B cell (primary cell): ENCODE measurements around the gene PCDHGA3. TPM values are rescaled to one million over a fixed set of nuclear protein-coding genes. Genes with fewer than 3 reads are reported as not detected.
"Not testable (repeated sequence)": the region's sequence is repeated elsewhere in the genome, so short reads cannot be mapped to it uniquely, and the experiment has no call there.

ENCODE experiments used
- ATAC-seq: fragments of 200-7000 bp; cut with Tn5 transposase; one replicate; pipeline ENCODE4 v1.10.0; 2021; ENCODE audit warnings: low read depth, mild to moderate bottlenecking, moderate number of reproducible peaks, moderate library complexity
- CTCF ChIA-PET: fragments of 350-600 bp; sonication (Branson Sonifier 250); formaldehyde crosslinking; loops from one replicate; lab custom pipeline; 2021; ENCODE audit warnings: antibody characterized with exemption, inconsistent platforms; lab: Charles Lee
- POLR2A ChIA-PET: fragments of 350-600 bp; sonication (Branson Sonifier 250); formaldehyde crosslinking; loops from one replicate; lab custom pipeline; 2021; ENCODE audit warnings: antibody characterized with exemption; lab: Charles Lee
- DNase-seq: peaks from one replicate; pipeline ENCODE4 v3.0.0; 2013
- H2AFZ ChIP-seq: 2 replicates; pipeline ENCODE4 v1.6.1; 2012; ENCODE audit warnings: mild to moderate bottlenecking, low read depth, low read length; ENCODE audit not compliant: insufficient read depth, poor library complexity, severe bottlenecking
- H3K27ac ChIP-seq, 2 donors: 1 replicate in 1 of 2; 2 replicates in 1 of 2; pipeline ENCODE4 v1.5.1; 2012 to 2013; ENCODE audit warnings: low read length in 2 of 2, mild to moderate bottlenecking in 2 of 2, moderate library complexity in 1 of 2
- H3K27me3 ChIP-seq, 4 experiments: fragments of 200-600 bp in 1 of 4; sonication (generic) in 1 of 4; replicated peaks in 1 of 4; 1 replicate in 2 of 4; 2 replicates in 2 of 4; pipeline versions ENCODE4 v1.6.1 to v1.7.0; 2013 to 2016; ENCODE audit warnings: low read length in 3 of 4, mild to moderate bottlenecking in 2 of 4, mixed read lengths in 1 of 4, moderate library complexity in 1 of 4; ENCODE audit not compliant: insufficient read depth in 4 of 4, control insufficient read depth in 3 of 4; ENCODE audit errors: control extremely low read depth in 1 of 4
- H3K36me3 ChIP-seq, 2 experiments: replicated peaks in 1 of 2; 1 replicate in 1 of 2; 2 replicates in 1 of 2; pipeline versions ENCODE4 v1.6.1 to v1.7.1; 2013; ENCODE audit warnings: low read length in 1 of 2; ENCODE audit not compliant: insufficient read depth in 2 of 2, control insufficient read depth in 1 of 2; ENCODE audit errors: control extremely low read depth in 1 of 2, extremely low read depth in 1 of 2
- H3K4me1 ChIP-seq, 2 donors: fragments of 200-600 bp in 1 of 2; sonication (generic) in 1 of 2; 1 replicate in 1 of 2; 2 replicates in 1 of 2; pipeline versions ENCODE4 v1.5.1 to v1.6.1; 2013 to 2017; ENCODE audit warnings: low read length in 2 of 2; ENCODE audit not compliant: control insufficient read depth in 2 of 2, insufficient read depth in 2 of 2
- H3K4me2 ChIP-seq: replicated peaks from 2 replicates; pipeline ENCODE3; 2012; ENCODE audit warnings: mild to moderate bottlenecking, low read depth, low read length; ENCODE audit not compliant: poor library complexity, severe bottlenecking
- H3K4me3 ChIP-seq, 5 experiments: fragments of 200-600 bp in 1 of 5; sonication (generic) in 1 of 5; 1 replicate in 3 of 5; 2 replicates in 2 of 5; pipeline versions ENCODE4 v1.5.1 to v1.7.0; 2011 to 2016; ENCODE audit warnings: low read length in 4 of 5, mild to moderate bottlenecking in 4 of 5, low read depth in 2 of 5, control low read depth in 1 of 5, moderate library complexity in 1 of 5; ENCODE audit not compliant: insufficient read depth in 1 of 5; ENCODE audit errors: control extremely low read depth in 1 of 5, extremely low read depth in 1 of 5
- H3K79me2 ChIP-seq: fragments of 200-600 bp; sonication (generic); one replicate; pipeline ENCODE4 v1.6.0; 2016; ENCODE audit warnings: low read length; ENCODE audit not compliant: control insufficient read depth, insufficient read depth
- H3K9ac ChIP-seq: fragments of 200-600 bp; sonication (generic); 2 replicates; pipeline ENCODE4 v1.6.1; 2017; ENCODE audit warnings: mild to moderate bottlenecking, low read length, moderate library complexity
- H3K9me3 ChIP-seq, 3 donors: one replicate each; pipeline versions ENCODE4 v1.6.1 to v1.7.1; 2013; ENCODE audit warnings: low read length in 2 of 3; ENCODE audit not compliant: control insufficient read depth in 2 of 3, insufficient read depth in 1 of 3; ENCODE audit errors: control extremely low read depth in 1 of 3
- H4K20me1 ChIP-seq: 2 replicates; pipeline ENCODE4 v1.6.0; 2012; ENCODE audit warnings: mild to moderate bottlenecking, low read length; ENCODE audit not compliant: insufficient read depth, control insufficient read depth, poor library complexity, severe bottlenecking
- H3K27ac Mint-ChIP-seq: one replicate; pipeline ENCODE4 v1.8.0; 2021; ENCODE audit warnings: mixed read lengths
- H3K27me3 Mint-ChIP-seq: one replicate; pipeline ENCODE4 v1.8.0; 2021; ENCODE audit warnings: mixed read lengths
- H3K4me1 Mint-ChIP-seq: one replicate; pipeline ENCODE4 v1.8.0; 2021; ENCODE audit warnings: mixed read lengths
- H3K4me3 Mint-ChIP-seq: one replicate; pipeline ENCODE4 v1.8.0; 2021; ENCODE audit warnings: mixed read lengths
- H3K9me3 Mint-ChIP-seq: one replicate; pipeline ENCODE4 v1.8.0; 2022; ENCODE audit warnings: mixed read lengths; ENCODE audit not compliant: insufficient read depth
- WGBS: methylation state at CpG from one replicate; pipeline ENCODE4 v1.1.5; 2013; ENCODE audit warnings: missing lambda C conversion rate; ENCODE audit not compliant: insufficient coverage; 5-methylcytosine and 5-hydroxymethylcytosine counted together
- intact Hi-C: fragments of 100-400 bp; cut with micrococcal nuclease; formaldehyde crosslinking; loops from one replicate; pipeline ENCODE4 v1.10.0; 2022
- polyA plus RNA-seq: library from polyadenylated mRNA; depleted of rRNA; stranded (reverse); fragments of >200 nt; gene quantifications from 2 replicates; pipeline ENCODE4 v1.2.3, GENCODE V29; 2012
- total RNA-seq, 2 donors: library from RNA; stranded (reverse); fragments of 120-200 nt in 1 of 2; gene quantifications; 1 replicate in 1 of 2; 2 replicates in 1 of 2; pipeline versions ENCODE4 v1.2.3 to v1.2.4, GENCODE V29; 2013 to 2022

Gene PCDHGA3
- total and polyA plus RNA-seq, 2 donors (not counting 1 experiment from before 2014, with no cell fraction given) = 0.10 to 0.32 TPM

DNA sequence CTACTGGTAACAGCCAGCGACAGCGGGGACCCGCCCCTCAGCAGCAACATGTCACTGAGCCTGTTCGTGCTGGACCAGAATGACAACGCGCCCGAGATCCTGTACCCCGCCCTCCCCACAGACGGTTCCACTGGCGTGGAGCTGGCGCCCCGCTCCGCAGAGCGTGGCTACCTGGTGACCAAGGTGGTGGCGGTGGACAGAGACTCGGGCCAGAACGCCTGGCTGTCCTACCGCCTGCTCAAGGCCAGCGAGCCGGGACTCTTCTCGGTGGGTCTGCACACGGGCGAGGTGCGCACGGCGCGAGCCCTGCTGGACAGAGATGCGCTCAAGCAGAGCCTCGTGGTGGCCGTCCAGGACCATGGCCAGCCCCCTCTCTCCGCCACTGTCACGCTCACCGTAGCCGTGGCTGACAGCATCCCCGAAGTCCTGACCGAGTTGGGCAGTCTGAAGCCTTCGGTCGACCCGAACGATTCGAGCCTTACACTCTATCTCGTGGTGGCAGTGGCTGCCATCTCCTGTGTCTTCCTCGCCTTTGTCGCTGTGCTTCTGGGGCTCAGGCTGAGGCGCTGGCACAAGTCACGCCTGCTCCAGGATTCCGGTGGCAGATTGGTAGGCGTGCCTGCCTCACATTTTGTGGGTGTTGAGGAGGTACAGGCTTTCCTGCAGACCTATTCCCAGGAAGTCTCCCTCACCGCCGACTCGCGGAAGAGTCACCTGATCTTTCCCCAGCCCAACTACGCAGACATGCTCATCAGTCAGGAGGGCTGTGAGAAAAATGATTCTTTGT, 51.0 kb downstream of the PCDHGA3 start:
- WGBS = 49% methylated on average over 22 of the region's 53 CpGs
- Mint-ChIP-seq H3K9me3 (peaks cover 13% of the 10 kb centered on the region), H3K27me3 (peaks cover 56% of the 10 kb centered on the region)
- H3K4me3 Mint-ChIP-seq, DNase-seq, H3K9ac ChIP-seq, H3K4me3 ChIP-seq, H3K27ac Mint-ChIP-seq, ATAC-seq, H4K20me1 ChIP-seq, H2AFZ ChIP-seq, POLR2A ChIA-PET, intact Hi-C loops, H3K4me1 Mint-ChIP-seq, H3K4me2 ChIP-seq, H3K36me3 ChIP-seq, H3K79me2 ChIP-seq, H3K27ac ChIP-seq, H3K4me1 ChIP-seq: not testable (repeated sequence)
- CTCF ChIA-PET = interaction anchor here (1.5 kb wide), 1 partner anchor 169 kb away, joined by 5 read pairs; no protein-coding TSS in a partner anchor
- Histone ChIP-seq H3K9me3 (peaks cover 0 to 54% (median 37%) of the 10 kb centered on the region in 3 donors), H3K27me3 (peaks cover 0 to 62% (median 38%) of the 10 kb centered on the region in 4 experiments)

Other genes starting within 250 kb of the PCDHGA3 start
Only the 30 nearest of the 38 such genes appear.
- gene PCDHB9, start 156.7 kb upstream of the PCDHGA3 start, total RNA-seq = 0.12 TPM in 2 replicates
- gene PCDHB9, start 156.7 kb upstream of the PCDHGA3 start, polyA plus RNA-seq = 0.12 and 0.20 TPM in 2 replicates
- not detected in 2 replicates for gene PCDHB10, start 151.5 kb upstream of the PCDHGA3 start, total RNA-seq
- gene PCDHB10, start 151.5 kb upstream of the PCDHGA3 start, polyA plus RNA-seq = not detected in 2 replicates
- gene PCDHB11, start 144.2 kb upstream of the PCDHGA3 start, total RNA-seq = not detected in 2 replicates
- not detected in 2 replicates for gene PCDHB11, start 144.2 kb upstream of the PCDHGA3 start, polyA plus RNA-seq
- gene PCDHB12, start 135.1 kb upstream of the PCDHGA3 start, total RNA-seq = not detected in 2 replicates
- gene PCDHB12, start 135.1 kb upstream of the PCDHGA3 start, polyA plus RNA-seq = not detected in 2 replicates
- 0.07 TPM in 1 of 2 replicates, not detected in the other for gene PCDHB13, start 129.9 kb upstream of the PCDHGA3 start, total RNA-seq
- not detected in 2 replicates for gene PCDHB13, start 129.9 kb upstream of the PCDHGA3 start, polyA plus RNA-seq
- 0.10 TPM in 1 of 2 replicates, not detected in the other for gene PCDHB14, start 120.5 kb upstream of the PCDHGA3 start, total RNA-seq
- not detected in 2 replicates for gene PCDHB14, start 120.5 kb upstream of the PCDHGA3 start, polyA plus RNA-seq
- not detected in 2 replicates for gene PCDHB15, start 98.4 kb upstream of the PCDHGA3 start, total RNA-seq
- gene PCDHB15, start 98.4 kb upstream of the PCDHGA3 start, polyA plus RNA-seq = 0.10 TPM in 1 of 2 replicates, not detected in the other
- 3.4 and 3.6 TPM in 2 replicates for gene SLC25A2, start 39.8 kb upstream of the PCDHGA3 start, total RNA-seq
- gene SLC25A2, start 39.8 kb upstream of the PCDHGA3 start, polyA plus RNA-seq = 0.12 and 0.29 TPM in 2 replicates
- gene TAF7, start 23.0 kb upstream of the PCDHGA3 start, total RNA-seq = 119 TPM in 2 replicates
- 52.1 and 76.7 TPM in 2 replicates for gene TAF7, start 23.0 kb upstream of the PCDHGA3 start, polyA plus RNA-seq
- 0.53 and 0.64 TPM in 2 replicates for gene PCDHGA1, start 13.3 kb upstream of the PCDHGA3 start, total RNA-seq
- gene PCDHGA1, start 13.3 kb upstream of the PCDHGA3 start, polyA plus RNA-seq = 0.06 and 0.17 TPM in 2 replicates
- gene PCDHGA2, start 5.1 kb upstream of the PCDHGA3 start, total RNA-seq = 0.07 and 0.29 TPM in 2 replicates
- gene PCDHGA2, start 5.1 kb upstream of the PCDHGA3 start, polyA plus RNA-seq = 0.06 and 0.09 TPM in 2 replicates
- 0.66 and 0.69 TPM in 2 replicates for gene PCDHGB1, start 6.3 kb downstream of the PCDHGA3 start, total RNA-seq
- 0.09 and 0.10 TPM in 2 replicates for gene PCDHGB1, start 6.3 kb downstream of the PCDHGA3 start, polyA plus RNA-seq
- 1.1 TPM in 2 replicates for gene PCDHGA4, start 11.2 kb downstream of the PCDHGA3 start, total RNA-seq
- gene PCDHGA4, start 11.2 kb downstream of the PCDHGA3 start, polyA plus RNA-seq = 0.09 and 0.13 TPM in 2 replicates
- 3.3 and 3.9 TPM in 2 replicates for gene PCDHGB2, start 16.2 kb downstream of the PCDHGA3 start, total RNA-seq
- gene PCDHGB2, start 16.2 kb downstream of the PCDHGA3 start, polyA plus RNA-seq = 0.32 and 0.66 TPM in 2 replicates
- 1.7 and 1.8 TPM in 2 replicates for gene PCDHGA5, start 20.3 kb downstream of the PCDHGA3 start, total RNA-seq
- gene PCDHGA5, start 20.3 kb downstream of the PCDHGA3 start, polyA plus RNA-seq = 0.07 and 0.21 TPM in 2 replicates
- gene PCDHGB3, start 26.4 kb downstream of the PCDHGA3 start, total RNA-seq = 2.8 and 3.8 TPM in 2 replicates
- gene PCDHGB3, start 26.4 kb downstream of the PCDHGA3 start, polyA plus RNA-seq = 0.33 and 0.52 TPM in 2 replicates
- 2.5 and 2.7 TPM in 2 replicates for gene PCDHGA6, start 30.1 kb downstream of the PCDHGA3 start, total RNA-seq
- gene PCDHGA6, start 30.1 kb downstream of the PCDHGA3 start, polyA plus RNA-seq = 0.33 and 0.78 TPM in 2 replicates
- gene PCDHGA7, start 38.9 kb downstream of the PCDHGA3 start, total RNA-seq = 1.8 and 2.3 TPM in 2 replicates
- gene PCDHGA7, start 38.9 kb downstream of the PCDHGA3 start, polyA plus RNA-seq = 0.23 and 0.49 TPM in 2 replicates
- gene PCDHGB4, start 43.9 kb downstream of the PCDHGA3 start, total RNA-seq = 1.6 and 1.8 TPM in 2 replicates
- gene PCDHGB4, start 43.9 kb downstream of the PCDHGA3 start, polyA plus RNA-seq = 0.06 and 0.39 TPM in 2 replicates
- 1.2 and 1.3 TPM in 2 replicates for gene PCDHGA8, start 48.8 kb downstream of the PCDHGA3 start, total RNA-seq
- 0.06 and 0.21 TPM in 2 replicates for gene PCDHGA8, start 48.8 kb downstream of the PCDHGA3 start, polyA plus RNA-seq
- gene PCDHGB5, start 54.1 kb downstream of the PCDHGA3 start, total RNA-seq = 2.5 TPM in 2 replicates
- gene PCDHGB5, start 54.1 kb downstream of the PCDHGA3 start, polyA plus RNA-seq = 0.20 and 0.37 TPM in 2 replicates
- gene PCDHGA9, start 58.9 kb downstream of the PCDHGA3 start, total RNA-seq = 1.9 and 2.5 TPM in 2 replicates
- 0.19 TPM in 2 replicates for gene PCDHGA9, start 58.9 kb downstream of the PCDHGA3 start, polyA plus RNA-seq
- gene PCDHGB6, start 64.2 kb downstream of the PCDHGA3 start, total RNA-seq = 2.1 and 2.2 TPM in 2 replicates
- 0.22 and 0.33 TPM in 2 replicates for gene PCDHGB6, start 64.2 kb downstream of the PCDHGA3 start, polyA plus RNA-seq
- 1.9 and 2.0 TPM in 2 replicates for gene PCDHGA10, start 69.2 kb downstream of the PCDHGA3 start, total RNA-seq
- 0.06 and 0.10 TPM in 2 replicates for gene PCDHGA10, start 69.2 kb downstream of the PCDHGA3 start, polyA plus RNA-seq
- 1.9 and 2.2 TPM in 2 replicates for gene PCDHGB7, start 73.8 kb downstream of the PCDHGA3 start, total RNA-seq
- 0.06 and 0.12 TPM in 2 replicates for gene PCDHGB7, start 73.8 kb downstream of the PCDHGA3 start, polyA plus RNA-seq
- gene PCDHGA11, start 77.2 kb downstream of the PCDHGA3 start, total RNA-seq = 1.5 and 1.8 TPM in 2 replicates
- 0.15 TPM in 1 of 2 replicates, not detected in the other for gene PCDHGA11, start 77.2 kb downstream of the PCDHGA3 start, polyA plus RNA-seq
- gene PCDHGA12, start 86.7 kb downstream of the PCDHGA3 start, total RNA-seq = 1.6 and 2.8 TPM in 2 replicates
- gene PCDHGA12, start 86.7 kb downstream of the PCDHGA3 start, polyA plus RNA-seq = 0.09 and 0.27 TPM in 2 replicates
- 1.9 and 2.0 TPM in 2 replicates for gene PCDHGC3, start 132.1 kb downstream of the PCDHGA3 start, total RNA-seq
- gene PCDHGC3, start 132.1 kb downstream of the PCDHGA3 start, polyA plus RNA-seq = 0.12 and 0.88 TPM in 2 replicates
- 0.42 and 0.75 TPM in 2 replicates for gene PCDHGC4, start 141.2 kb downstream of the PCDHGA3 start, total RNA-seq
- 0.09 and 0.14 TPM in 2 replicates for gene PCDHGC4, start 141.2 kb downstream of the PCDHGA3 start, polyA plus RNA-seq
- 0.46 and 0.67 TPM in 2 replicates for gene PCDHGC5, start 145.3 kb downstream of the PCDHGA3 start, total RNA-seq
- 0.06 and 0.10 TPM in 2 replicates for gene PCDHGC5, start 145.3 kb downstream of the PCDHGA3 start, polyA plus RNA-seq